ENCODE results near the gene CELF2.
"Not testable (repeated sequence)": the region's sequence is repeated elsewhere in the genome, so short reads cannot be mapped to it uniquely, and the experiment has no call there.

CELF2 gene

DNA sequence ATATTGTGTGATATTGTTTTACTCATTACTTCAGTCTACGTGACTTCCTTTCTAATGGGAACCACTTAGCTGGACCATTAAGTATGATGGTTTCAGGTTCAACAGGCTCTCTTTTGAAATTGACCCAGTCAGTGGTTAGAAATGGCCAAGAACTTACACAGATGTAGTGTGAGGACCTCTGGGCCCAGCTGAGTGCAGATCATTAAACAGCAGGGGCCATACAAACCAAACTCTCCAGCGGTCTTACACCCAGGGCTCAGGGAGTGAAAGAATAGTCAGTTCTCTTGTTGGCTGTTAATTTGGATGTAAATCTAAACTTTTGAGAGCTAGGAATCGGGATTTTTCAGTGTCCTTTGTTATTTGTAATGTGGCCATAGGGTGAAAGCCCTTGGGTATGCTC is 107.3 kb downstream of the CELF2 start:
- no peak overlapping the region for H3K4me3 ChIP-seq (ENCODE audit: low read depth, low read length)
- no peak for TF ChIP-seq POLR2A (IDR thresholded peaks at IDR 0.05; ENCODE audit: extremely low read depth, insufficient read length)
- TF ChIP-seq MYC (IDR thresholded peaks at IDR 0.05; ENCODE audit: low read depth, low read length) = no peak
- TF ChIP-seq, protein P1, sequence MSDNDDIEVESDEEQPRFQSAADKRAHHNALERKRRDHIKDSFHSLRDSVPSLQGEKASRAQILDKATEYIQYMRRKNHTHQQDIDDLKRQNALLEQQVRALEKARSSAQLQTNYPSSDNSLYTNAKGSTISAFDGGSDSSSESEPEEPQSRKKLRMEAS (IDR thresholded peaks at IDR 0.05; ENCODE audit: low read depth, low read length) = no peak
- TF ChIP-seq, protein P2, sequence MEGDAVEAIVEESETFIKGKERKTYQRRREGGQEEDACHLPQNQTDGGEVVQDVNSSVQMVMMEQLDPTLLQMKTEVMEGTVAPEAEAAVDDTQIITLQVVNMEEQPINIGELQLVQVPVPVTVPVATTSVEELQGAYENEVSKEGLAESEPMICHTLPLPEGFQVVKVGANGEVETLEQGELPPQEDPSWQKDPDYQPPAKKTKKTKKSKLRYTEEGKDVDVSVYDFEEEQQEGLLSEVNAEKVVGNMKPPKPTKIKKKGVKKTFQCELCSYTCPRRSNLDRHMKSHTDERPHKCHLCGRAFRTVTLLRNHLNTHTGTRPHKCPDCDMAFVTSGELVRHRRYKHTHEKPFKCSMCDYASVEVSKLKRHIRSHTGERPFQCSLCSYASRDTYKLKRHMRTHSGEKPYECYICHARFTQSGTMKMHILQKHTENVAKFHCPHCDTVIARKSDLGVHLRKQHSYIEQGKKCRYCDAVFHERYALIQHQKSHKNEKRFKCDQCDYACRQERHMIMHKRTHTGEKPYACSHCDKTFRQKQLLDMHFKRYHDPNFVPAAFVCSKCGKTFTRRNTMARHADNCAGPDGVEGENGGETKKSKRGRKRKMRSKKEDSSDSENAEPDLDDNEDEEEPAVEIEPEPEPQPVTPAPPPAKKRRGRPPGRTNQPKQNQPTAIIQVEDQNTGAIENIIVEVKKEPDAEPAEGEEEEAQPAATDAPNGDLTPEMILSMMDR (IDR thresholded peaks at IDR 0.05; ENCODE audit: low read depth, low read length) = no peak
- DNase-seq (ENCODE audit: low read depth) = no peak

DNA sequence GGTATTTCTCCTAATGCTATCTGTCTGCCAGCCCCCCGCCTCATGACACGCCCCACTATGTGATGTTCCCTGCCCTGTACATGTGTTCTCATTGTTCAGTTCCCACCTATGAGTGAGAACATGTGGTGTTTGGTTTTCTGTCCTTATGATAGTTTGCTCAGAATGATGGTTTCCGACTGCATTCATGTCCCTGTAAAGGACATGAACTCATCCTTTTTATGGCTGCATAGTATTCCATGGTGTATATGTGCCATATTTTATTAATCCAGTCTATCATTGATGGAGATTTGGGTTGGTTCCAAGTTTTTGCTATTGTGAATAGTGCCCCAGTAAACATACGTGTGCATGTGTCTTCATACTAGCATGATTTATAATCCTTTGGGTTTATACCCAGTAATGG is 109.3 kb downstream of the CELF2 start:
- H3K4me3 ChIP-seq (ENCODE audit: low read depth, low read length) = not testable (repeated sequence)

DNA sequence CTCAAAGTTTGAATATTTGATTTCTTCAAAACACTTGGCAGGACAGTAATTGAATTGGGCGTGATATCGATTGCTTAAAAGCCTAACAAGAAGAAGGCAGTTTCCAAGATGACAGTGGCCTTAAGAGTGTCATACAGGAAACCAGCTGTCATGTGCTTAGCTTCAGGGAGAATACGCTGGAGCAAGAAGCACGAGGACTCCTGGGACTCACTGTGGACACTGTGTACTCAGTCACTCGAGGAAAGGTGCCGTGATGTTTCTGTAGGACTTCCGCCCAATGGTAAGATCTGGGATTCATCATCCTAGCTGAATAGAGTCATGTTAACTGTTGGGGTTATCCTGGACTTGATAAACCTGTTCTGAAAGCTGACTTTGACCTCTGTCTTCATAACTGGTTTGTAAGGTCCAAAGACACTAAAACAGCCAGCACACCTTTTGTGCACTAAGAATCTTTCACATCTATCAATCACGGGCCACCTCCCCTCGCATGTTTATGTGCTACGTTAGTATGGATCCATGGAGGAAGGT is 113.5 kb downstream of the CELF2 start:
- H3K4me3 ChIP-seq (ENCODE audit: low read depth, low read length) = no peak overlapping the region
- TF ChIP-seq, protein P2 (IDR thresholded peaks at IDR 0.05; ENCODE audit: low read depth, low read length) = no peak
- TF ChIP-seq MYC (IDR thresholded peaks at IDR 0.05; ENCODE audit: low read depth, low read length) = no peak
- TF ChIP-seq, protein P1 (IDR thresholded peaks at IDR 0.05; ENCODE audit: low read depth, low read length) = no peak
- TF ChIP-seq POLR2A (IDR thresholded peaks at IDR 0.05; ENCODE audit: extremely low read depth, insufficient read length) = no peak
- DNase-seq (ENCODE audit: low read depth) = no peak

More for the DNA sequence above, 109.3 kb downstream of the CELF2 start:
- not testable (repeated sequence) for DNase-seq (ENCODE audit: low read depth)

DNA sequence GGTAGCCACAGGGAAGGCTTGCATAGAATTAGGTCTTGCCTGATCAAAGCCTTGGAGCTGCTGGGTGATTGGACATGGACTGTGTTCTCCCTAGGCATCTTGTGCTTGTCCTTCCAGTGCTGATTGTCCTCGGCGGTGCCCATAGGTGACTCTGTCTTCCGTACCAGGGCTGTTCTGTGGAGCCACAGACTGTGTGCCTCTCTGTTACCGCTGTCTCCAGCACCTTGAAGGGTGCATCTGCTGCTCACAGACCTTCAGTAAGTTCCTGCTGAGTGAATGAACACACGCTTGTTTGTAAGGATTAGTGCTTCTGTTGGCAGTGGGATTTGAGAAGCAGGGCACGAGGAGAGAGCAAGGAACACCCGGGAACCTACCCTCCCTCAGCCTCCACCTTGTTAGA is 116.7 kb downstream of the CELF2 start:
- no peak for DNase-seq (ENCODE audit: low read depth)
- no peak for TF ChIP-seq POLR2A (IDR thresholded peaks at IDR 0.05; ENCODE audit: extremely low read depth, insufficient read length)
- no peak for TF ChIP-seq MYC (IDR thresholded peaks at IDR 0.05; ENCODE audit: low read depth, low read length)
- TF ChIP-seq, protein P1 (IDR thresholded peaks at IDR 0.05; ENCODE audit: low read depth, low read length) = no peak
- TF ChIP-seq, protein P2 (IDR thresholded peaks at IDR 0.05; ENCODE audit: low read depth, low read length) = no peak
- no peak overlapping the region for H3K4me3 ChIP-seq (ENCODE audit: low read depth, low read length)

DNA sequence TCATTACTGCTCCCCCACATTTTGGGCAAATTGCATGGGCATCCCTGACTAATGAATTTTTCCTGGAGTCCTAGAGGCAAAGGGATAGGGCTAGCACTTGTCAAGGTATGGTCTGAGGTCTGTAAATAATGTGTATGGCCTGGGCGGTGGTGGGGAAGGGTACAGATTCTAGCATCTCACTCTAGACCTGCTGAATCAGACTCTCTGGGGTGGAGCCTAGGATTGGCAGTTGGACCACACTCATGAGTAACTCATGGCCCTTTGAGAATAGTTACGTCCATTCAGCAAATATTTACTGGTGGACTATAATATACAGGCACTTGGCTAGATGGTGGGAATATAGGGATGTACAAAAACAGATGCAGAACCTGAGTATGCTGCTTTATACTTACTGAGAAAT is 118.0 kb downstream of the CELF2 start:
- no peak for TF ChIP-seq MYC (IDR thresholded peaks at IDR 0.05; ENCODE audit: low read depth, low read length)
- TF ChIP-seq, protein P1 (IDR thresholded peaks at IDR 0.05; ENCODE audit: low read depth, low read length) = no peak
- TF ChIP-seq POLR2A (IDR thresholded peaks at IDR 0.05; ENCODE audit: extremely low read depth, insufficient read length) = no peak
- TF ChIP-seq, protein P2 (IDR thresholded peaks at IDR 0.05; ENCODE audit: low read depth, low read length) = no peak
- no peak overlapping the region for H3K4me3 ChIP-seq (ENCODE audit: low read depth, low read length)
- no peak for DNase-seq (ENCODE audit: low read depth)

DNA sequence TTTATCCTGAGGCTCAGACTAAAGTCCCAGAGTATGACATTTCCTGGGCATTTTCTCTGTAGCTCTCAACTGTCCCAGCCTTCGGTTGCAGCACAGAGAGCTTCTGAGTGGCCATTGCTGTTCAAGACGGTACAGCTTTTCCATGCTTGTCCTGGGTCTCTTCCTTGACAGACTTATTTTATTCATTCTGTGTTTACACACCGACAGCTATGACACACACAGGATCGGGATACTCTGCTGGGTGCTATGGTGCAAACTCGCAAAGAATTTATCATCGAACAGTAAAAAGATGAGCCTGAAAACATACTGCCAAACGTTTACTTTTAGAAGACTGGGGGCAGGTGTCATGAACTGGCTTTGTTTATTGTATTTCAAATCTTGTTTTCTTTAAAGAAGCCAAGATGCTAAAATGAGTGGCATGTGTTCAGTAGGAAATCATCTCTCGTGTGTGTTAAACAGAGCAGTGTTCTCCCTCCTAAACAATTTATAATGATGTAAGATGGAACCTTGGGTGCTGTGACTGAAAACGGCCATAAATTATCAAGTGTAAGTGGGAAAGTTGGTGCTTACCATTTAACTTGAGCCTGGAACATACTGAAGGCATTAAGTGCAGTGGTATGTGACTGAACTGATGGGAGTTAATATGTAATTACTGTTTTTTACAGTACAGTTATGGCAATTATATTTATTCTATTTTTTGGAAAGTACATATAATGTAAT is 120.8 kb downstream of the CELF2 start:
- TF ChIP-seq, protein P2 (IDR thresholded peaks at IDR 0.05; ENCODE audit: low read depth, low read length) = no peak
- no peak for TF ChIP-seq MYC (IDR thresholded peaks at IDR 0.05; ENCODE audit: low read depth, low read length)
- TF ChIP-seq, protein P1 (IDR thresholded peaks at IDR 0.05; ENCODE audit: low read depth, low read length) = no peak
- no peak for TF ChIP-seq POLR2A (IDR thresholded peaks at IDR 0.05; ENCODE audit: extremely low read depth, insufficient read length)
- DNase-seq (ENCODE audit: low read depth) = no peak
- no peak overlapping the region for H3K4me3 ChIP-seq (ENCODE audit: low read depth, low read length)

Data from NB4 (cell line).